GM12864 (cell line): Measurements from ENCODE around the gene ZNF554.

ENCODE experiments used
- DNase-seq: peaks from one replicate; pipeline ENCODE4 v3.0.0-alpha.2; 2011; ENCODE audit warnings: low read depth
- H3K4me3 ChIP-seq: 2 replicates; pipeline ENCODE4 v1.5.1; 2011; ENCODE audit warnings: mild to moderate bottlenecking, low read depth, low read length, control low read depth
- TF ChIP-seq, protein P1 (sequence below): IDR thresholded peaks from 2 replicates; pipeline ENCODE4 v1.5.1; 2011; ENCODE audit warnings: low read depth, mild to moderate bottlenecking, moderate library complexity, low read length, control low read depth, inconsistent platforms; ENCODE audit errors: missing control alignments

Gene ZNF554

DNA sequence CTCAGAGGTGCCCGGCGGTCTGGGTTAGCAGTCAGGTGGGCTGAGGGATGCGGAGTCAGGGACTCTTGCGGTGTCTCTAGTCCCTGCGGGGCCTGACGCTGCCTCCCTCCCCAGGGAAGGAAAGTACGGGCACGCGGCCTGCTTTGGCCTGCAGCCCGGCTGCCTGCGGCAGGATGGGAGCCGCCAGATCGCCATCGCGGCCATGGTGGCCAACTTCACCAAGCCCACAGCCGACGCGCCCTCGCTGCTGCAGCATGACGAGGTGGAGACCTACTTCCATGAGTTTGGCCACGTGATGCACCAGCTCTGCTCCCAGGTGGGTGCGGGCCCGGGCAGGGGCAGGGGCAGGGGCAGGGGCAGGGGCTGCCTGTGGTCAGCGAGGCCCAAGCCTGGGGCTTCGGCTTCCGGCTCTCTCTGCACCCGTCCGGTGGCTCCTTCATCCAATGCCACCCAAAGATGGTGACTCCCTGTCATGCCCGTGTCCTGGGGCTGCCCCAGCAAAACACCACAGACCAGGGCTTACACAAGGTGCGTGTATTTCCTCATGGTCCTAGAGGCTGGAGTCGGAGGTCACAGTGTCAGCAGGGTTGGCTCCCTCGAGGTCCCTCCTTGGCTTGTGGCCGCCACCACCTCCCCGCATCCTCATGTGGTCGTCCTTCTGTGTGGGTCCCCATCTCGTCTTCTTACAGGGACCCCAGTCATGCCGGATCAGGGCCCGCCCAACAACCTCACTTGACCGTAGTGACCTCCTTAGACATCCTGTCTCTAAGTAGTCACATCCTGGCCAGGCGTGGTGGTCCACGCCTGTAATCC lies 11.3 kb upstream of the ZNF554 start:
- H3K4me3 ChIP-seq = no peak overlapping the region
- TF ChIP-seq, protein P1, sequence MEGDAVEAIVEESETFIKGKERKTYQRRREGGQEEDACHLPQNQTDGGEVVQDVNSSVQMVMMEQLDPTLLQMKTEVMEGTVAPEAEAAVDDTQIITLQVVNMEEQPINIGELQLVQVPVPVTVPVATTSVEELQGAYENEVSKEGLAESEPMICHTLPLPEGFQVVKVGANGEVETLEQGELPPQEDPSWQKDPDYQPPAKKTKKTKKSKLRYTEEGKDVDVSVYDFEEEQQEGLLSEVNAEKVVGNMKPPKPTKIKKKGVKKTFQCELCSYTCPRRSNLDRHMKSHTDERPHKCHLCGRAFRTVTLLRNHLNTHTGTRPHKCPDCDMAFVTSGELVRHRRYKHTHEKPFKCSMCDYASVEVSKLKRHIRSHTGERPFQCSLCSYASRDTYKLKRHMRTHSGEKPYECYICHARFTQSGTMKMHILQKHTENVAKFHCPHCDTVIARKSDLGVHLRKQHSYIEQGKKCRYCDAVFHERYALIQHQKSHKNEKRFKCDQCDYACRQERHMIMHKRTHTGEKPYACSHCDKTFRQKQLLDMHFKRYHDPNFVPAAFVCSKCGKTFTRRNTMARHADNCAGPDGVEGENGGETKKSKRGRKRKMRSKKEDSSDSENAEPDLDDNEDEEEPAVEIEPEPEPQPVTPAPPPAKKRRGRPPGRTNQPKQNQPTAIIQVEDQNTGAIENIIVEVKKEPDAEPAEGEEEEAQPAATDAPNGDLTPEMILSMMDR = no peak
- DNase-seq = no peak

DNA sequence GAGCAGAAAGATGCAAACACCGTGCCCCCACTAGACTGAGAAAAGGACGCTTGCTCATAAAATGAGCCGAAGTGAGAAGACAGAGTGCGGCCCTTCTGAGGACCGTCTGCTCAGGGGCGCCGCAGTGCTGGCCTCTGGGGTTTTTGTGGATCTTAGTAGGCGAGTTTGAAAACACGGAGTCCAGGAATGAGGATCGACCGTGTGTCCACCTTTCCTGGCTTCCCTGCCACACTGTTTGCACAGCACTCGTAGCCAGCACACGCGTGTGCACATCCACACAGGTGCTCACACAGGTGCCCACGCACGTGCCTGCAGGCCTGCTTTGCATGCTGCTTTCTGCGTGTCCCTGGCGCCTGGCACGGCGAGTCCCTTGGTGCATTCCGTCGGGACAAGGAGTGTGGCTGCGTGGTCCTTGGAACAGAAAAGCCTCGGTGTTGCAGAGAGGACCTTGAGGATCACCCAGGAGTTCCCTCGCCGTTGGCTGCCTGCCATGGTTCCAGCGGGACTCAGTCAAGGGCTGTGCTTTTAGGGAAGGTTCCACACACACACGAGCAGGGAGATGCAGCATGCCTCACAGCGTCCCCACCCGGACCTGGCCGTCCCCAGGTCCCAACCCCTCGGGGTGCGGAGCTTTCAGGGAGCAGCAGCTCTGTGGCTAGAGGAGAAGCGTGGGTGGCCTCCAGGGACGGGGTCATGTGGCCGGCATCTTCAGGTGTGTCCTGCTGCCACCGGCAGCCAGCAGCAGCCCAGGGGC lies 10.1 kb upstream of the ZNF554 start:
- TF ChIP-seq, protein P1 = no peak
- DNase-seq = no peak
- H3K4me3 ChIP-seq = no peak overlapping the region

DNA sequence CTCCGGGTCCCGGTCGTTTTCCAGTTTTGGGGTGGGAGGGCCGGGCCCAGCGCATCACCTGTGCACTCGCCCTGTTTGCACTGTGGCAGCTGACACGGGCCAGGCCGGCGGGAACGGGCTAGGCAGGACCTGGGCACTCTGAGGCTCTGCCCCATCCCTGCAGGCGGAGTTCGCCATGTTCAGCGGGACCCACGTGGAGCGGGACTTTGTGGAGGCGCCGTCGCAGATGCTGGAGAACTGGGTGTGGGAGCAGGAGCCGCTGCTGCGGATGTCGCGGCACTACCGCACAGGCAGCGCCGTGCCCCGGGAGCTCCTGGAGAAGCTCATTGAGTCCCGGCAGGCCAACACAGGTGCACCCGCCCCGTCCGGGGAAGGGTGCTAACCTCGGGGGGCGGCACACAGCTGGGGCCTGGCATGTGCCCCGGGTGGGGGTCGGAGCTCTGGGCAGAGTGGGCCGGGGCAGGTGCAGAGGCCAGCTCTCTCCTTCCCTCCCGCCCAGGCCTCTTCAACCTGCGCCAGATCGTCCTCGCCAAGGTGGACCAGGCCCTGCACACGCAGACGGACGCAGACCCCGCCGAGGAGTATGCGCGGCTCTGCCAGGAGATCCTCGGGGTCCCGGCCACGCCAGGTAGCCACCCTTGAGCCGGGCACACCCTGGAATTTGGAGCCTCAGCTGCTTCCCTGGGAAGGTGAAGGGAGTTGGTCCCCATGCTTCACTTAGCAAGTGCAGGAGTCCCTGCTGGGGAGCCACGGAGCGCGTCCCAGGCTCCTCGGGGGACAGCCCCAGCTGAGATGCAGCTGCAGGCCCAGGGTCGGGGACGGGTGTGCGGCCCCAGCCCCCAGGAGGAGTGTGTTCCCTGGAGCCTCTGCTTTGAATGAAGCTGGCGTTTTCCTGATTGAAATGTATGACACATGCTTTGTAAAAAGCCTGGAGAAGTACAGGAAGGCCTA lies 9.3 kb upstream of the ZNF554 start:
- no peak for DNase-seq
- H3K4me3 ChIP-seq = no peak overlapping the region
- TF ChIP-seq, protein P1 = no peak

DNA sequence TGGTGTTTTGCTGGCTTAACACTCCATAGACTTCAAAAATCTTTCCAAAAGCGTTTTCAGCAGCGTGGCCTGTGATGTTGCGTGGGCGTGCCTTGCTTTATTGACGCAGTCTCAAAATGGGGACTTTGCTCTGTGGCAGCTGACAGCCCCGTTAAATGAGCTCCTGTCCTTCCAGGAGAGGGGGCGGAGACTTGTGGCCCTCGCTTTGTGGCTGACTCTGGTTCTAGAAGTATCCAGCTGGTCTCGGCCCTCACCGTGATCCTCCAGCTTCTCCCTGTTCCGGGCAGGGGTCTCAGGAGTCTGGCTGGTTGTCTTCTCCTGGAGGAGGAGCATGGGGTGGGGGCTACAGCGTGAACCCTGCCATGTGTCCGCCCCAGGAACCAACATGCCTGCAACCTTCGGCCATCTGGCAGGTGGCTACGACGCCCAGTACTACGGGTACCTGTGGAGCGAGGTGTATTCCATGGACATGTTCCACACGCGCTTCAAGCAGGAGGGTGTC lies 8.4 kb upstream of the ZNF554 start:
- TF ChIP-seq, protein P1 = no peak
- H3K4me3 ChIP-seq = no peak overlapping the region
- DNase-seq = no peak

DNA sequence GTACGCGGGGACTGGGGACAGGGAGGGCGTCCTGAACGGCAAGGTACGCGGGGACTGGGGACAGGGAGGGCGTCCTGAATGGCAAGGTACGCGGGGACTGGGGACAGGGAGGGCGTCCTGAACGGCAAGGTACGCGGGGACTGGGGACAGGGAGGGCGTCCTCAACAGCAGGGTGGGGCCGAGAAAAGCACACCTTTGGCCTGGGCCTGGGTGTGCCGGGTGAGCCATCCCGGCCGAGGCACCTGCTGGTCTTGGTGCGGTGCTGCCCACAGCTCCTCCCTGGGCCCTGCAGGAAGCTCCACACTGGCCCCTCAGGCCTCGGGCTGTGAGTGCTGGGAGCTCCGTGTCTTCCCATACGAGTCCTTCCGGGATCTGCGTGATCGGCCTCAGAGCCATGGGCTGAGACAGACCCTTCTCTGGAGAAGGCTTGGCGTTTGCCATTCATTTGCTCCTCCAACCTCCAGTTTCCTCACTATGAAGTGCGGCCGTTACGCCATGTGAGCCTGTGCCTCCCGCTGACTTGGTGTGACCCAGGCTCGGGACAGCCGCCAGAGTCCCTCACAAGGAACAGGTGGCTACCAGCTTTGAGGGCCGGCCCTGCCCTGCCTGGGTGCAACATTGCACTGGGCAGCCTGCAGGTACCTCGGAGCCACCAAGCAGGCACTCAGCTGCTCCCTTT lies 7.8 kb upstream of the ZNF554 start:
- no peak overlapping the region for H3K4me3 ChIP-seq
- no peak for DNase-seq
- TF ChIP-seq, protein P1 = no peak

DNA sequence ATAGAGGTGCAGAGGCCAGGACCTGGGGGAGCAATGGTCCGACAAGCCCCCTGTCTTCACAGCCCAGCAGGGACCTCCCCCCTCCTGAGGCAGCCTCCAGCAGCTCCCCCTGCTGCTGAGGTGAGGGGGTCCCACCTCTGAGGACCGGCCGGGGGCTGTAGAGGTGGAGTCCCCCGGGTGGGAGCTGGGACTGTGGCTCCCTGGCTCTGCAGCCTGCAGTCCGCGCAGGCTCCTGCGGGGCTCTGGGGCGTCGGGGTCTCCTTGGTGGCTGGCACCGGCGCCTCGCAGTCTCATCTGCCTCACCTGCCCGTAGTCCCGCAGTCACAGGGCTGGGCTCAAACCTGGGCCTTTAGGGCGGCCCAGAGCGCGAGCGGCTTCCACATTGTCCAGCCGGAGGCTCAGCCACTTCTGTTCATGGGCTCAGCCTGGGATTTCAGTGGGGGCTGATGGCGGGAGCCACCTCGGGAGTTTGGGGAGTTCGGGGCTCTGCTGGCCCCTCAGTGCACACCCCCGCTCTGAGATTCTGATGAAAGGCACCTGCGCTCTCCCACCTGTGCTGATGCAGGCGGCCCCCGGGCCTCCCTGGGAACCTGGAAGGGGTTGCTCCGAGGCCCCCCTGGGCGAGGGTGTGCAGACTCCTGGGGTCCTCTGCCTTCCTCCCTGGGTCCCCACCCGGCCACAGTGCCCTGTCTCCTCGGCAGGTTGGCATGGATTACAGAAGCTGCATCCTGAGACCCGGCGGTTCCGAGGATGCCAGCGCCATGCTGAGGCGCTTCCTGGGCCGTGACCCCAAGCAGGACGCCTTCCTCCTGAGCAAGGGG lies 7.0 kb upstream of the ZNF554 start:
- TF ChIP-seq, protein P1 = no peak
- DNase-seq = no peak
- no peak overlapping the region for H3K4me3 ChIP-seq
